ENCODE data around the gene POLDIP3.

DNA sequence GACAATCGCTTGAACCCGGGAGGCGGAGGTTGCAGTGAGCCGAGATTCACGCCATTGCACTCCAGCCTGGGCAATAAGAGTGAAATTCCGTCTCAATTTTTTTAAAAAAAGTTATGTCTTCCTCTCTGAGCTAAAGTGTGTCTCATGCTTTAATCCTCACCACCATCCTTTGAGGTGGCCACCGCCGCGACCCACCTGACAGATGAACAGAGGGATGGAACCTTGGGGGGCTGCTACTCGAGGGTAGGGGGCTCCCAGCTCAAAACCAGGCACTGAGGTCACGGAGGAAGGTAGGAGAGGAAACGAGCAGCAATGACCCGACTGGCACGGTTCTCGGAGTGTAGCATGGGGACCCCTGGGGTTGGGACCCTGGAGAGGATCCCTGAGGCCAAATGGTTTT, 10.7 kb upstream of the POLDIP3 start:
- TF ChIP-seq GATA3 (IDR thresholded peaks at IDR 0.05; ENCODE audit: low read depth, low read length) (no peak), GATA2 (IDR thresholded peaks at IDR 0.05; ENCODE audit: low read depth, low read length) (no peak)

All from SH-SY5Y (cell line).